HEK293 (cell line): Measurements from ENCODE around the gene DPM1.

ENCODE experiments used
- HOXA7 ChIP-seq: sonication (generic); formaldehyde crosslinking; IDR thresholded peaks from 2 replicates; pipeline ENCODE4 v1.8.1; 2022; ENCODE audit warnings: missing genetic modification reagents, borderline replicate concordance
- PRDM4 ChIP-seq: fragments of 450-650 bp; formaldehyde crosslinking; IDR thresholded peaks from 2 replicates; pipeline ENCODE4 v1.5.1; 2017; ENCODE audit warnings: missing biosample characterization, missing genetic modification characterization
- REST ChIP-seq: fragments of 450-650 bp; formaldehyde crosslinking; IDR thresholded peaks from 2 replicates; pipeline ENCODE4 v1.5.1; 2016; ENCODE audit warnings: missing biosample characterization, missing genetic modification characterization
- SCRT2 ChIP-seq: fragments of 450-650 bp; formaldehyde crosslinking; IDR thresholded peaks from 2 replicates; pipeline ENCODE4 v1.5.1; 2016; ENCODE audit warnings: missing biosample characterization, missing genetic modification characterization
- SP7 ChIP-seq: fragments of 450-650 bp; formaldehyde crosslinking; IDR thresholded peaks from 2 replicates; pipeline ENCODE4 v1.5.1; 2016; ENCODE audit warnings: missing biosample characterization, missing genetic modification characterization
- TRIM28 ChIP-seq: IDR thresholded peaks from 2 replicates; pipeline ENCODE4 v1.6.1; 2011; ENCODE audit warnings: low read length, control low read depth, borderline replicate concordance
- ZBTB7A ChIP-seq: fragments of 450-650 bp; formaldehyde crosslinking; IDR thresholded peaks from 2 replicates; pipeline ENCODE4 v1.5.1; 2016; ENCODE audit warnings: low read depth, missing biosample characterization, missing genetic modification characterization
- ZFP37 ChIP-seq: fragments of 450-650 bp; formaldehyde crosslinking; IDR thresholded peaks from 2 replicates; pipeline ENCODE4 v1.5.1; 2016; ENCODE audit warnings: missing biosample characterization, missing genetic modification characterization
- ZFP41 ChIP-seq: fragments of 450-650 bp; formaldehyde crosslinking; IDR thresholded peaks from 2 replicates; pipeline ENCODE4 v1.5.1; 2016; ENCODE audit warnings: missing biosample characterization, missing genetic modification characterization, borderline replicate concordance
- ZNF133 ChIP-seq: fragments of 450-650 bp; formaldehyde crosslinking; IDR thresholded peaks from 2 replicates; pipeline ENCODE4 v1.5.1; 2016; ENCODE audit warnings: missing biosample characterization, missing genetic modification characterization
- ZNF146 ChIP-seq: fragments of 450-650 bp; formaldehyde crosslinking; IDR thresholded peaks from 2 replicates; pipeline ENCODE4 v1.5.1; 2016; ENCODE audit warnings: missing biosample characterization, missing genetic modification characterization
- ZNF174 ChIP-seq: fragments of 450-650 bp; formaldehyde crosslinking; IDR thresholded peaks from 2 replicates; pipeline ENCODE4 v1.5.0; 2017; ENCODE audit warnings: missing biosample characterization, mild to moderate bottlenecking, missing genetic modification characterization
- ZNF239 ChIP-seq: fragments of 450-650 bp; formaldehyde crosslinking; IDR thresholded peaks from 2 replicates; pipeline ENCODE4 v1.5.1; 2016; ENCODE audit warnings: missing biosample characterization, missing genetic modification characterization
- ZNF24 ChIP-seq: fragments of 450-650 bp; formaldehyde crosslinking; IDR thresholded peaks from 2 replicates; pipeline ENCODE4 v1.5.1; 2016; ENCODE audit warnings: missing biosample characterization, missing genetic modification characterization
- ZNF266 ChIP-seq: fragments of 450-650 bp; formaldehyde crosslinking; IDR thresholded peaks from 2 replicates; pipeline ENCODE4 v1.5.1; 2016; ENCODE audit warnings: missing biosample characterization, missing genetic modification characterization, low read depth
- ZNF394 ChIP-seq: fragments of 450-650 bp; formaldehyde crosslinking; IDR thresholded peaks from 2 replicates; pipeline ENCODE4 v1.5.1; 2016; ENCODE audit warnings: missing biosample characterization, missing genetic modification characterization, mild to moderate bottlenecking, moderate library complexity, borderline replicate concordance
- ZNF423 ChIP-seq: fragments of 450-650 bp; formaldehyde crosslinking; IDR thresholded peaks from 2 replicates; pipeline ENCODE4 v1.5.1; 2016; ENCODE audit warnings: missing biosample characterization, missing genetic modification characterization
- ZNF449 ChIP-seq: fragments of 450-650 bp; formaldehyde crosslinking; IDR thresholded peaks from 2 replicates; pipeline ENCODE4 v1.5.1; 2017; ENCODE audit warnings: missing biosample characterization, mild to moderate bottlenecking, missing genetic modification characterization, moderate library complexity
- ZNF488 ChIP-seq: fragments of 450-650 bp; formaldehyde crosslinking; IDR thresholded peaks from 2 replicates; pipeline ENCODE4 v1.5.1; 2016; ENCODE audit warnings: missing biosample characterization, missing genetic modification characterization
- ZNF513 ChIP-seq: fragments of 450-650 bp; IDR thresholded peaks from 2 replicates; pipeline ENCODE4 v1.5.1; 2018; ENCODE audit warnings: missing biosample characterization, missing genetic modification characterization
- ZNF529 ChIP-seq: fragments of 450-650 bp; formaldehyde crosslinking; IDR thresholded peaks from 2 replicates; pipeline ENCODE4 v1.5.1; 2017; ENCODE audit warnings: missing genetic modification characterization, missing biosample characterization; ENCODE audit not compliant: insufficient replicate concordance
- ZNF530 ChIP-seq: fragments of 450-650 bp; formaldehyde crosslinking; IDR thresholded peaks from 2 replicates; pipeline ENCODE4 v1.5.1; 2016; ENCODE audit warnings: low read depth, missing biosample characterization, missing genetic modification characterization
- ZNF561 ChIP-seq: fragments of 450-650 bp; IDR thresholded peaks from 2 replicates; pipeline ENCODE4 v1.5.1; 2018; ENCODE audit warnings: missing biosample characterization, missing genetic modification characterization, borderline replicate concordance
- ZNF596 ChIP-seq: fragments of 450-650 bp; IDR thresholded peaks from 2 replicates; pipeline ENCODE4 v1.5.0; 2018; ENCODE audit warnings: missing biosample characterization, mild to moderate bottlenecking, missing genetic modification characterization, moderate library complexity
- ZNF610 ChIP-seq: fragments of 450-650 bp; formaldehyde crosslinking; IDR thresholded peaks from 2 replicates; pipeline ENCODE4 v1.5.1; 2016; ENCODE audit warnings: missing biosample characterization, missing genetic modification characterization, borderline replicate concordance
- ZNF660 ChIP-seq: fragments of 450-650 bp; IDR thresholded peaks from 2 replicates; pipeline ENCODE4 v1.5.1; 2018; ENCODE audit warnings: missing biosample characterization, mild to moderate bottlenecking, missing genetic modification characterization
- ZNF768 ChIP-seq: fragments of 450-650 bp; formaldehyde crosslinking; IDR thresholded peaks from 2 replicates; pipeline ENCODE4 v1.5.1; 2018; ENCODE audit warnings: missing biosample characterization, mild to moderate bottlenecking, missing genetic modification characterization
- ZSCAN5A ChIP-seq: fragments of 450-650 bp; formaldehyde crosslinking; IDR thresholded peaks from 2 replicates; pipeline ENCODE4 v1.5.1; 2016; ENCODE audit warnings: missing biosample characterization, missing genetic modification characterization

The DPM1 gene

GRCh38 chr20:50931306-50932015, 26.9 kb downstream of the DPM1 start, which contains the start of gene ADNP (continued):
- TF ChIP-seq ZBTB7A (tag by site-specific recombination) (no peak), SCRT2 (tag by site-specific recombination) (peak; percentile 98), TRIM28 (no peak), ZFP41 (tag by site-specific recombination) (no peak), ZNF530 (tag by site-specific recombination) (no peak), REST (tag by site-specific recombination) (no peak), ZNF513 (tag by site-specific recombination) (peak; percentile 31; the same call in 1 of the 2 replicates), ZNF596 (tag by site-specific recombination) (peak; percentile 40; the same call in 1 of the 2 replicates), ZNF174 (0 out of 2 replicates have a peak, but pooled peaks have one; percentile 29), ZNF133 (tag by site-specific recombination) (no peak), ZNF449 (tag by site-specific recombination) (no peak), ZNF423 (tag by site-specific recombination) (no peak), HOXA7 (CRISPR knock-in tag) (no peak), SP7 (tag by site-specific recombination) (no peak; the same call in 1 of the 2 replicates), ZNF529 (tag by site-specific recombination) (no peak), ZNF488 (tag by site-specific recombination) (no peak), ZNF561 (peak; percentile 70; the same call in 1 of the 2 replicates), ZNF768 (no peak), ZNF394 (tag by site-specific recombination) (0 out of 2 replicates have a peak, but pooled peaks have one; percentile 55), PRDM4 (no peak; the same call in 1 of the 2 replicates), ZNF660 (tag by site-specific recombination) (no peak), ZNF266 (tag by site-specific recombination) (no peak), ZNF24 (tag by site-specific recombination) (0 out of 2 replicates have a peak, but pooled peaks have one; percentile 22), ZNF610 (tag by site-specific recombination) (0 out of 2 replicates have a peak, but pooled peaks have one; percentile 17), ZFP37 (tag by site-specific recombination) (0 out of 2 replicates have a peak, but pooled peaks have one; percentile 51), ZNF239 (tag by site-specific recombination) (no peak), ZNF146 (tag by site-specific recombination) (no peak; the same call in 1 of the 2 replicates), ZSCAN5A (tag by site-specific recombination) (no peak)
